Choroid plexus epithelial cell (primary cell): Measurements from ENCODE around the gene BUB3.

Experiments
- DNase-seq: peaks from one replicate; pipeline ENCODE4 v3.0.0-alpha.2; 2010; ENCODE audit warnings: low read depth
- H3K4me3 ChIP-seq: 2 replicates; pipeline ENCODE4 v1.5.1; 2011; ENCODE audit warnings: low read depth, mild to moderate bottlenecking, control low read depth, low read length, moderate library complexity
- TF ChIP-seq, protein P1 (sequence below): conservative IDR thresholded peaks from 2 replicates; pipeline ENCODE4 v1.5.1; 2011; ENCODE audit warnings: low read depth, mild to moderate bottlenecking, control low read depth, inconsistent platforms, low read length, moderate library complexity

BUB3 gene

GRCh38 chr10:123191886-123192285 is 37.7 kb downstream of the BUB3 start:
- DNase-seq = no peak
- TF ChIP-seq, protein P1, sequence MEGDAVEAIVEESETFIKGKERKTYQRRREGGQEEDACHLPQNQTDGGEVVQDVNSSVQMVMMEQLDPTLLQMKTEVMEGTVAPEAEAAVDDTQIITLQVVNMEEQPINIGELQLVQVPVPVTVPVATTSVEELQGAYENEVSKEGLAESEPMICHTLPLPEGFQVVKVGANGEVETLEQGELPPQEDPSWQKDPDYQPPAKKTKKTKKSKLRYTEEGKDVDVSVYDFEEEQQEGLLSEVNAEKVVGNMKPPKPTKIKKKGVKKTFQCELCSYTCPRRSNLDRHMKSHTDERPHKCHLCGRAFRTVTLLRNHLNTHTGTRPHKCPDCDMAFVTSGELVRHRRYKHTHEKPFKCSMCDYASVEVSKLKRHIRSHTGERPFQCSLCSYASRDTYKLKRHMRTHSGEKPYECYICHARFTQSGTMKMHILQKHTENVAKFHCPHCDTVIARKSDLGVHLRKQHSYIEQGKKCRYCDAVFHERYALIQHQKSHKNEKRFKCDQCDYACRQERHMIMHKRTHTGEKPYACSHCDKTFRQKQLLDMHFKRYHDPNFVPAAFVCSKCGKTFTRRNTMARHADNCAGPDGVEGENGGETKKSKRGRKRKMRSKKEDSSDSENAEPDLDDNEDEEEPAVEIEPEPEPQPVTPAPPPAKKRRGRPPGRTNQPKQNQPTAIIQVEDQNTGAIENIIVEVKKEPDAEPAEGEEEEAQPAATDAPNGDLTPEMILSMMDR = no peak
- no peak overlapping the region for H3K4me3 ChIP-seq

DNA sequence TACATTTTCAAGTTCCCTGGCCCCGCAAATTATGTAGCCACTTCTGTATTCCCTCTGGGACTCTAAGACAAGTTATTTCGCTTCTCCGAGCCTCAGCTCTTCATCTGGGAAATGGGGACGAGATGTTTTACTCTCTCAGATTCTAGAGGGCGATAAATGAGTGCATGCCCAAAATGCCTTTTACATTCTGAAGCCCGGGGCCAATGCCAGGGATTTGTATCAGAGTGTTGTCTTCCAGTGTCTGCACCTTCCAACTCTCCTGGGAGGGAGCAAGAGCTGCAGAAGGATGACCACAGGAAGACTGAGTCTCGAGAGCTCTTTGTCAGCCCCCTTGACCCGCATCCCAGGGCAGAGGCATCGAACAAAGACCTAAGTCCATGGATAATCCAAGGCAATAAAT is 39.9 kb downstream of the BUB3 start:
- no peak for DNase-seq
- TF ChIP-seq, protein P1 = no peak
- no peak overlapping the region for H3K4me3 ChIP-seq

GRCh38 chr10:123200531-123200930 is 46.3 kb downstream of the BUB3 start:
- no peak for DNase-seq
- no peak overlapping the region for H3K4me3 ChIP-seq
- TF ChIP-seq, protein P1 = no peak

- no peak overlapping the region for H3K4me3 ChIP-seq
- no peak for DNase-seq
- TF ChIP-seq, protein P1 = no peak
Observed at GRCh38 chr10:123202506-123202905, 48.3 kb downstream of the BUB3 start.

DNA sequence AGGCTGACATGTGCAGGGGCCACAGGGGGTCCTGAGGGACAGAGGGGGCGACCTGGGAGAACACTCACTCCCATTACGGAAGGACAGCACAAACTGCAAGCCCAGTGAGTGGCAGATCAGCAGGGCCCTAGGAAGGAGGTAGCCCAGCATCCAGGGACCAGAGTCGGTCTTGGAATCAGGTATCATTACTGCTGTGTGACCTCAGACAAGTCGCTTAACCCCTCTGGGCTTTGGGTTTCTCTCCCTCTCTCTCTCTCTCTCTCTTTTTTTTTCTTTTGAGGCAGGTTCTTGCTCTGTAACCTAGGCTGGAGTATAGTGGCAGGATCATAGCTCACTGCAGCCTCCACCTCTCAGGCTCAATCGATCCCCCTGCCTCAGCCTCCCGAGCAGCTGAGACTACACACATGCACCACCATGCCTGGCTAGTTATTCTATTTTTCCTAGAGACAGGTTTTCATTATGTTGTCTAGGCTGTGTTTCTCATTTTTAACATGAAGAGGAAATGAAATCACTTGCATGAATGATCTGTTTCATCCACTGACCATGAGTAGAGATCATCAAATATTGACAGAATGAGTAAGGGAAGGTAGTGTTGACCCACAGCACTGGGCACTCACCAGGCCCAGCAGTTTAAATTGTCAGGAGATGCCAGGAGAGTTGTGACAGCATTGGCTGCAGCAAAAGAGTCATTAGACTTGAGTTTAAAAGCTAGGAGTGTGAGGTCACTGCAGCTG is 49.4 kb downstream of the BUB3 start:
- DNase-seq = no peak
- TF ChIP-seq, protein P1 = no peak
- no peak overlapping the region for H3K4me3 ChIP-seq

DNA sequence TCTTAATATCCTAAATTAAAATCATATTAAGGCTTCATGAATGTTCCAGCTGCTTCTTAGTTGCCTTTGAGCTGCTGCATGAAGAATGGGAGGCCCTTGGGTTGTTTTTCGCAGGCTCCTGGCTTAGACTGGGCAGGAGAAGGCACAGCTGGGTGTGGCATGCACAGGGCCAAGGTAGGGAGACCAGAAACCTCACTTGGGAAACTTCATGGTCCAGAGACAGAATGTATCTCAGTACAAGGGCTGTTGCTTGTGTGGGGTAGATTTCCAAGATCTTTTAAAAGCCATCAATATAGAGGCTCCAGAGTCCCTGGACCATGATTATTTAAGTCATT is 49.9 kb downstream of the BUB3 start:
- H3K4me3 ChIP-seq = no peak overlapping the region
- TF ChIP-seq, protein P1 = no peak
- no peak for DNase-seq

DNA sequence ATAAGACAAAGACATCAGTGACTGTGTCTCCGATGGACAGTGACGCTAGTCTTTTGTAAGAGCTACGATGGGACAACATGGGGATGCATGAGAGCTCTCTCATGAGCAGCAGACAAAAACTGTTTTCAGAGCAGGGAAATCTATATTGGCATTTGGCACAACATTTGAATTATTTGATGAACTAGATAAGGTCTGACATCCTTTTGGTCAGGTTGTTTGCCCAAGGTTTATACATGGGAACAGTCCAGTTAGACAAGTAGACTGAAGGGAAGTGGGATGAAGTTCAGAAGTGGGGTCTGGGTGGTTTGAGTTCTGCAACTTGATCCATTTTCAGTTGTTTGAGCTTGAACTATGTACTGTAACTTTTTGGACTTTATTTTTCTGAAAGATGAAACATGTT is 50.8 kb downstream of the BUB3 start:
- DNase-seq = no peak
- no peak overlapping the region for H3K4me3 ChIP-seq
- TF ChIP-seq, protein P1 = no peak
